ENCODE results near the gene HEXA. TPM values are rescaled to one million over a fixed set of nuclear protein-coding genes. Genes with fewer than 3 reads are reported as not detected.
"Not testable (repeated sequence)": the region's sequence is repeated elsewhere in the genome, so short reads cannot be mapped to it uniquely, and the experiment has no call there.

The HEXA gene
- total RNA-seq, 3 donors from 2014 or later: 50.7 to 51.4 (median 50.7) TPM

GRCh38 chr15:72396331-72396730 is 20.5 kb upstream of the HEXA start:
- not testable (repeated sequence) for DNase-seq; ATAC-seq; H3K4me1 Mint-ChIP-seq (ENCODE audit: low read depth); H3K4me3 Mint-ChIP-seq; H3K36me3 Mint-ChIP-seq (ENCODE audit: insufficient read depth); H3K9me3 Mint-ChIP-seq; H3K27me3 Mint-ChIP-seq (ENCODE audit: low read depth)

- no peak for ATAC-seq
- Mint-ChIP-seq H3K4me1 (ENCODE audit: low read depth) (no peaks in the 10 kb centered on the region), H3K4me3 (no peak overlapping the region), H3K9me3 (no peaks in the 10 kb centered on the region), H3K27me3 (ENCODE audit: low read depth) (peaks cover 7% of the 10 kb centered on the region), H3K36me3 (ENCODE audit: insufficient read depth) (no peaks in the 10 kb centered on the region)
- no peak for DNase-seq
Observed at GRCh38 chr15:72389231-72389630, 13.4 kb upstream of the HEXA start.

GRCh38 chr15:72387741-72388140 is 11.9 kb upstream of the HEXA start:
- H3K4me1 Mint-ChIP-seq (ENCODE audit: low read depth): no peaks in the 10 kb centered on the region
- no peak for ATAC-seq
- no peaks in the 10 kb centered on the region for H3K36me3 Mint-ChIP-seq (ENCODE audit: insufficient read depth)
- H3K9me3 Mint-ChIP-seq: no peaks in the 10 kb centered on the region
- H3K27me3 Mint-ChIP-seq (ENCODE audit: low read depth): peaks cover 9% of the 10 kb centered on the region
- DNase-seq: no peak
- H3K4me3 Mint-ChIP-seq: no peak overlapping the region

GRCh38 chr15:72382146-72382545 is 6.3 kb upstream of the HEXA start:
- Mint-ChIP-seq H3K27me3 (ENCODE audit: low read depth) (peaks cover 5% of the 10 kb centered on the region), H3K9me3 (no peaks in the 10 kb centered on the region), H3K36me3 (ENCODE audit: insufficient read depth) (no peaks in the 10 kb centered on the region), H3K4me1 (ENCODE audit: low read depth) (peaks cover 7% of the 10 kb centered on the region), H3K4me3 (no peak overlapping the region)
- no peak for ATAC-seq
- no peak for DNase-seq

- no peak overlapping the region for H3K4me3 Mint-ChIP-seq
- H3K4me1 Mint-ChIP-seq (ENCODE audit: low read depth): peaks cover 17% of the 10 kb centered on the region
- no peaks in the 10 kb centered on the region for H3K36me3 Mint-ChIP-seq (ENCODE audit: insufficient read depth)
- H3K27me3 Mint-ChIP-seq (ENCODE audit: low read depth): peaks cover 5% of the 10 kb centered on the region
- DNase-seq (no peak), ATAC-seq (no peak)
- H3K9me3 Mint-ChIP-seq: no peaks in the 10 kb centered on the region
Observed at GRCh38 chr15:72380743-72381142, 4.9 kb upstream of the HEXA start.

- no peak for ATAC-seq
- H3K4me3 Mint-ChIP-seq: no peak overlapping the region
- peaks cover 5% of the 10 kb centered on the region for H3K27me3 Mint-ChIP-seq (ENCODE audit: low read depth)
Observed at GRCh38 chr15:72379856-72380430, 4.1 kb upstream of the HEXA start.

GRCh38 chr15:72379106-72379505 is 3.3 kb upstream of the HEXA start:
- not testable (repeated sequence) for H3K36me3 Mint-ChIP-seq (ENCODE audit: insufficient read depth); DNase-seq; ATAC-seq; H3K9me3 Mint-ChIP-seq; H3K4me3 Mint-ChIP-seq; H3K27me3 Mint-ChIP-seq (ENCODE audit: low read depth)
- peaks cover 33% of the 10 kb centered on the region for H3K4me1 Mint-ChIP-seq (ENCODE audit: low read depth)

More at GRCh38 chr15:72379856-72380430, 4.1 kb upstream of the HEXA start:
- Mint-ChIP-seq H3K36me3 (ENCODE audit: insufficient read depth) (no peaks in the 10 kb centered on the region), H3K4me1 (ENCODE audit: low read depth) (peaks cover 25% of the 10 kb centered on the region), H3K9me3 (no peaks in the 10 kb centered on the region)
- DNase-seq: no peak

- Mint-ChIP-seq H3K27me3 (ENCODE audit: low read depth) (no peaks in the 10 kb centered on the region), H3K36me3 (ENCODE audit: insufficient read depth) (no peaks in the 10 kb centered on the region), H3K4me3 (no peak overlapping the region), H3K9me3 (no peaks in the 10 kb centered on the region), H3K4me1 (ENCODE audit: low read depth) (peaks cover 49% of the 10 kb centered on the region)
- ATAC-seq (no peak), DNase-seq (no peak)
Observed at GRCh38 chr15:72377331-72377730, 1.5 kb upstream of the HEXA start.

GRCh38 chr15:72375501-72375845 is 341 bp downstream of the HEXA start:
- H3K27me3 Mint-ChIP-seq (ENCODE audit: low read depth): no peaks in the 10 kb centered on the region
- H3K36me3 Mint-ChIP-seq (ENCODE audit: insufficient read depth): peaks cover 4% of the 10 kb centered on the region
- H3K4me1 Mint-ChIP-seq (ENCODE audit: low read depth): peaks cover 57% of the 10 kb centered on the region
- ATAC-seq: peak; percentile 44 to 53
- no peak for DNase-seq
- peak overlapping the region; percentile 95 for H3K4me3 Mint-ChIP-seq
- no peaks in the 10 kb centered on the region for H3K9me3 Mint-ChIP-seq

- DNase-seq (no peak), ATAC-seq (no peak)
- H3K4me3 Mint-ChIP-seq: no peak overlapping the region
- H3K36me3 Mint-ChIP-seq (ENCODE audit: insufficient read depth): peaks cover 18% of the 10 kb centered on the region
- no peaks in the 10 kb centered on the region for H3K27me3 Mint-ChIP-seq (ENCODE audit: low read depth)
- no peaks in the 10 kb centered on the region for H3K9me3 Mint-ChIP-seq
- H3K4me1 Mint-ChIP-seq (ENCODE audit: low read depth): peaks cover 72% of the 10 kb centered on the region
Observed at GRCh38 chr15:72372361-72372760, 3.5 kb downstream of the HEXA start.

GRCh38 chr15:72369964-72370363 is 5.8 kb downstream of the HEXA start:
- H3K36me3 Mint-ChIP-seq (ENCODE audit: insufficient read depth): peaks cover 28% of the 10 kb centered on the region
- ATAC-seq (no peak), DNase-seq (no peak)
- peaks cover 75% of the 10 kb centered on the region for H3K4me1 Mint-ChIP-seq (ENCODE audit: low read depth)
- H3K4me3 Mint-ChIP-seq: no peak overlapping the region
- H3K27me3 Mint-ChIP-seq (ENCODE audit: low read depth): no peaks in the 10 kb centered on the region
- no peaks in the 10 kb centered on the region for H3K9me3 Mint-ChIP-seq

GRCh38 chr15:72368899-72369298 is 6.9 kb downstream of the HEXA start:
- peaks cover 64% of the 10 kb centered on the region for H3K4me1 Mint-ChIP-seq (ENCODE audit: low read depth)
- no peaks in the 10 kb centered on the region for H3K27me3 Mint-ChIP-seq (ENCODE audit: low read depth)
- ATAC-seq (no peak), DNase-seq (no peak)
- peaks cover 28% of the 10 kb centered on the region for H3K36me3 Mint-ChIP-seq (ENCODE audit: insufficient read depth)
- no peaks in the 10 kb centered on the region for H3K9me3 Mint-ChIP-seq
- no peak overlapping the region for H3K4me3 Mint-ChIP-seq

- H3K36me3 Mint-ChIP-seq (ENCODE audit: insufficient read depth): peaks cover 31% of the 10 kb centered on the region
- H3K9me3 Mint-ChIP-seq: no peaks in the 10 kb centered on the region
- H3K4me1 Mint-ChIP-seq (ENCODE audit: low read depth): peaks cover 60% of the 10 kb centered on the region
Observed at GRCh38 chr15:72368325-72368724, 7.5 kb downstream of the HEXA start.

GRCh38 chr15:72365844-72366243 is 10.0 kb downstream of the HEXA start:
- ATAC-seq (peak; percentile 76 to 78), DNase-seq (no peak)
- no peaks in the 10 kb centered on the region for H3K9me3 Mint-ChIP-seq
- H3K27me3 Mint-ChIP-seq (ENCODE audit: low read depth): no peaks in the 10 kb centered on the region
- peaks cover 46% of the 10 kb centered on the region for H3K4me1 Mint-ChIP-seq (ENCODE audit: low read depth)
- no peak overlapping the region for H3K4me3 Mint-ChIP-seq
- H3K36me3 Mint-ChIP-seq (ENCODE audit: insufficient read depth): peaks cover 29% of the 10 kb centered on the region

More at GRCh38 chr15:72368325-72368724, 7.5 kb downstream of the HEXA start:
- ATAC-seq: no peak
- Mint-ChIP-seq H3K27me3 (ENCODE audit: low read depth) (no peaks in the 10 kb centered on the region), H3K4me3 (no peak overlapping the region)
- no peak for DNase-seq

GRCh38 chr15:72361176-72361575 is 14.6 kb downstream of the HEXA start:
- ATAC-seq (no peak), DNase-seq (no peak)
- H3K9me3 Mint-ChIP-seq: no peaks in the 10 kb centered on the region
- H3K36me3 Mint-ChIP-seq (ENCODE audit: insufficient read depth): peaks cover 8% of the 10 kb centered on the region
- no peak overlapping the region for H3K4me3 Mint-ChIP-seq
- H3K27me3 Mint-ChIP-seq (ENCODE audit: low read depth): no peaks in the 10 kb centered on the region
- peaks cover 21% of the 10 kb centered on the region for H3K4me1 Mint-ChIP-seq (ENCODE audit: low read depth)

All from activated T-cell treated with anti-CD3 and anti-CD28 coated beads, Interleukin-2, amount 50 U/mL, for 4 hours (primary cell).